ENCODE measurements around the gene AGAP4.
"Not testable (repeated sequence)": the region's sequence is repeated elsewhere in the genome, so short reads cannot be mapped to it uniquely, and the experiment has no call there.

GRCh38 chr10:45863632-45864031 lies 16.3 kb upstream of the AGAP4 start:
- TF ChIP-seq CTCF (IDR thresholded peaks at IDR 0.05; ENCODE audit: low read depth, low read length); POLR2A (IDR thresholded peaks at IDR 0.05; ENCODE audit: extremely low read depth, insufficient read length): not testable (repeated sequence)

All from NB4 (cell line).